ENCODE measurements around the gene DNMBP. TPM values are rescaled to one million over a fixed set of nuclear protein-coding genes. Genes with fewer than 3 reads are reported as not detected.

DNMBP gene
- total and polyA plus RNA-seq, 2 of the 4 experiments (the other 2 are of a cell fraction): 10.9 to 13.6 TPM

- H3K18ac ChIP-seq (ENCODE audit: low read depth, low read length): no peak overlapping the region
- no CpG with 5 or more reads among the region's 2 CpGs for WGBS, 2 experiments (ENCODE audit: extremely low coverage in 2 of 2, insufficient read length in 1 of 2)
- intact Hi-C loops (cut with micrococcal nuclease): no loop called here
- POLR2A ChIA-PET (ENCODE audit: unreplicated experiment): interaction anchor here (0.5 kb wide), 1 partner anchor 15 kb away, joined by 3 read pairs; no protein-coding TSS in a partner anchor
- ATAC-seq (ENCODE audit: low read depth) (no peak), DNase-seq (no peak)
- H3K4me2 ChIP-seq (ENCODE audit: low read depth, low read length): no peak overlapping the region
- no peaks in the 10 kb centered on the region; the same call in 1 of the 2 replicates for H3K4me1 ChIP-seq (ENCODE audit: control insufficient read depth, insufficient read depth, low read length)
- no peak overlapping the region for H2BK5ac ChIP-seq (ENCODE audit: low read depth, low read length, poor library complexity, severe bottlenecking)
- H3K9me1 ChIP-seq (ENCODE audit: insufficient read depth, low read length): no peaks in the 10 kb centered on the region
- H3K4ac ChIP-seq (ENCODE audit: low read depth, low read length): no peak overlapping the region
- dilution Hi-C loops (cut with HindIII; ENCODE audit: low sequenced_read_pairs, unreplicated experiment): no loop called here
- H3K23ac ChIP-seq (ENCODE audit: low read depth, low read length): no peak overlapping the region
- in situ Hi-C loops (cut with MboI; ENCODE audit: low sequenced_read_pairs): no loop called here
- H2AK5ac ChIP-seq (ENCODE audit: low read depth, low read length): no peak overlapping the region
- no peak overlapping the region for H2AFZ ChIP-seq (replicated peaks; ENCODE audit: low read length, poor library complexity)
- H3K56ac ChIP-seq (ENCODE audit: extremely low read depth, insufficient read depth, low read length): no peak overlapping the region
- H3K27ac ChIP-seq (ENCODE audit: insufficient read depth, low read length): no peak overlapping the region
- H3K79me1 ChIP-seq (ENCODE audit: low read depth in 1 of 2, low read length in 2 of 2): peaks cover 31 to 73% of the 10 kb centered on the region in 2 experiments
- no peak overlapping the region for H3K4me3 ChIP-seq (ENCODE audit: insufficient read depth, low read depth, low read length)
- TF ChIP-seq MAFK (IDR thresholded peaks at IDR 0.05; ENCODE audit: low read depth, low read length) (no peak), RAD21 (IDR thresholded peaks at IDR 0.05; ENCODE audit: low read length) (no peak), USF2 (IDR thresholded peaks at IDR 0.05; ENCODE audit: low read depth, low read length) (no peak), CTCF (conservative IDR thresholded peaks at IDR 0.05; ENCODE audit: low read depth, low read length) (no peak), MXI1 (IDR thresholded peaks at IDR 0.05; ENCODE audit: borderline replicate concordance, low read depth, low read length) (no peak), CHD1 (IDR thresholded peaks at IDR 0.05; ENCODE audit: low read depth, low read length) (no peak), CEBPB (IDR thresholded peaks at IDR 0.05; ENCODE audit: low read depth, low read length) (no peak), NFE2L2 (IDR thresholded peaks at IDR 0.05; ENCODE audit: low read depth, low read length) (no peak), FOS (IDR thresholded peaks at IDR 0.05; ENCODE audit: low read depth, low read length) (no peak), RFX5 (IDR thresholded peaks at IDR 0.05; ENCODE audit: low read depth, low read length) (no peak), BHLHE40 (IDR thresholded peaks at IDR 0.05; ENCODE audit: low read depth, low read length) (no peak), MAZ (IDR thresholded peaks at IDR 0.05; ENCODE audit: borderline replicate concordance, low read depth, low read length) (no peak)
- TF ChIP-seq, protein P1, sequence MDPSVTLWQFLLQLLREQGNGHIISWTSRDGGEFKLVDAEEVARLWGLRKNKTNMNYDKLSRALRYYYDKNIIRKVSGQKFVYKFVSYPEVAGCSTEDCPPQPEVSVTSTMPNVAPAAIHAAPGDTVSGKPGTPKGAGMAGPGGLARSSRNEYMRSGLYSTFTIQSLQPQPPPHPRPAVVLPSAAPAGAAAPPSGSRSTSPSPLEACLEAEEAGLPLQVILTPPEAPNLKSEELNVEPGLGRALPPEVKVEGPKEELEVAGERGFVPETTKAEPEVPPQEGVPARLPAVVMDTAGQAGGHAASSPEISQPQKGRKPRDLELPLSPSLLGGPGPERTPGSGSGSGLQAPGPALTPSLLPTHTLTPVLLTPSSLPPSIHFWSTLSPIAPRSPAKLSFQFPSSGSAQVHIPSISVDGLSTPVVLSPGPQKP (IDR thresholded peaks at IDR 0.05; ENCODE audit: borderline replicate concordance, low read depth, low read length): no peak
- BruUV-seq (replicated peaks): no TSS peak
- H3K9ac ChIP-seq (ENCODE audit: low read depth, low read length): no peak overlapping the region
- H3K36me3 ChIP-seq (ENCODE audit: control insufficient read depth, insufficient read depth, low read length): peaks cover 26% of the 10 kb centered on the region
- no peaks in the 10 kb centered on the region for H3K27me3 ChIP-seq (ENCODE audit: control insufficient read depth, insufficient read depth, low read length)
- H2BK120ac ChIP-seq (ENCODE audit: low read depth, low read length): no peak overlapping the region
- no peak overlapping the region for H4K5ac ChIP-seq (ENCODE audit: low read depth, low read length)
- H3K14ac ChIP-seq (replicated peaks; ENCODE audit: low read depth, low read length): no peak overlapping the region
- no peak overlapping the region for H2BK20ac ChIP-seq (ENCODE audit: low read depth, low read length)
- CTCF ChIA-PET: interaction anchor here (0.6 to 0.9 kb wide), 2 partner anchors 9 to 93 kb away, joined by 3 read pairs; no protein-coding TSS in a partner anchor
- no peak overlapping the region for H2BK15ac ChIP-seq (ENCODE audit: low read depth, low read length)
- H3K9me3 ChIP-seq (ENCODE audit: control insufficient read depth, insufficient read depth, low read length): no peaks in the 10 kb centered on the region
- H4K91ac ChIP-seq (ENCODE audit: insufficient read depth, low read depth, low read length): no peak overlapping the region
- H4K20me1 ChIP-seq (ENCODE audit: insufficient read depth, low read length): peaks cover 18% of the 10 kb centered on the region
- H2AK9ac ChIP-seq (replicated peaks; ENCODE audit: low read depth, low read length, poor library complexity): no peak overlapping the region
- no peak overlapping the region for H4K8ac ChIP-seq (ENCODE audit: low read depth in 2 of 2, low read length in 2 of 2)
Observed at GRCh38 chr10:99952799-99953198, 56.9 kb downstream of the DNMBP start.
